Ovary (tissue), 3 donors: ENCODE results near the gene TTC7B.

Experiments used
- CTCF ChIP-seq, 3 donors: fragments of 450-650 bp in 2 of 3; fragments of 200-600 bp in 1 of 3; IDR thresholded peaks; one replicate each; pipeline versions ENCODE4 v1.5.1 to v1.8.0; 2016 to 2022; ENCODE audit warnings: antibody characterized with exemption in 3 of 3, mild to moderate bottlenecking in 1 of 3
- EP300 ChIP-seq: sonication (generic); formaldehyde crosslinking; IDR thresholded peaks from one replicate; pipeline ENCODE4 v1.6.1; 2017; ENCODE audit warnings: antibody characterized with exemption
- POLR2A ChIP-seq: fragments of 450-650 bp; IDR thresholded peaks from one replicate; pipeline ENCODE4 v1.6.1; 2017; ENCODE audit warnings: antibody characterized with exemption, mild to moderate bottlenecking, moderate library complexity
- donor health status: DM: no; HTN: no; CAD: no.

DNA sequence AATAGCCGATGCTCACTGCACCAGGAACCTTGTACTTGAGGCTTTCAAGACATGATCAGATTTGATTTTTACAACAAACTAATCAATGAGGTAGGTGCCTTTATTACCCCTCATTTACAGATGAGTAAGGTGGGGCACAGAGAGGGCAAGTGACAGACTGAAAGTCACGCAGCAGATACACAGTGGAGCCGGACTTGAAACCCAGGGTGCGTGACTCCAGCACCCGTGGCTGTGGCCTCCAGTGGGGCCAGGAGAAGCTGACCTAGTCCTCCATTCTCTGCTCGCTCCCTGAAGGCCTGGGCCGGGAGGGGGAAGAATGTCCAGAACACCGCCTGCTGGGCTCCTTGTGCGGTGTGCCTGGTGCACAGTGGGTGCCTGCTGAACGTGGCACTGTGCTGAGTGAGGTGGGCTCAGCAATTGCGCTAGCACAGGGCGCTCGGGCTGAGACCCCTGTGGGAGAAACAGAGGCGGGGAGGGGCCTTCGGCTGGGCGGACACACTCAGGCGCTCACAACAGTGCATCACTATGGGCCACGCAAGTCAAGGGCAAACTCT, 294.2 kb downstream of the TTC7B start:
- no peak for TF ChIP-seq CTCF (IDR thresholded peaks at IDR 0.05)
- no peak for TF ChIP-seq POLR2A
- TF ChIP-seq EP300 = no peak
